Measurements from ENCODE around the gene BAIAP2.

Gene BAIAP2

GRCh38 chr17:81091774-81092517, 57.0 kb downstream of the BAIAP2 start:
- no peak for DNase-seq

GRCh38 chr17:81092518-81093095, 57.7 kb downstream of the BAIAP2 start:
- no peak for DNase-seq

GRCh38 chr17:81093619-81094508, 58.9 kb downstream of the BAIAP2 start:
- no peak for DNase-seq

DNA sequence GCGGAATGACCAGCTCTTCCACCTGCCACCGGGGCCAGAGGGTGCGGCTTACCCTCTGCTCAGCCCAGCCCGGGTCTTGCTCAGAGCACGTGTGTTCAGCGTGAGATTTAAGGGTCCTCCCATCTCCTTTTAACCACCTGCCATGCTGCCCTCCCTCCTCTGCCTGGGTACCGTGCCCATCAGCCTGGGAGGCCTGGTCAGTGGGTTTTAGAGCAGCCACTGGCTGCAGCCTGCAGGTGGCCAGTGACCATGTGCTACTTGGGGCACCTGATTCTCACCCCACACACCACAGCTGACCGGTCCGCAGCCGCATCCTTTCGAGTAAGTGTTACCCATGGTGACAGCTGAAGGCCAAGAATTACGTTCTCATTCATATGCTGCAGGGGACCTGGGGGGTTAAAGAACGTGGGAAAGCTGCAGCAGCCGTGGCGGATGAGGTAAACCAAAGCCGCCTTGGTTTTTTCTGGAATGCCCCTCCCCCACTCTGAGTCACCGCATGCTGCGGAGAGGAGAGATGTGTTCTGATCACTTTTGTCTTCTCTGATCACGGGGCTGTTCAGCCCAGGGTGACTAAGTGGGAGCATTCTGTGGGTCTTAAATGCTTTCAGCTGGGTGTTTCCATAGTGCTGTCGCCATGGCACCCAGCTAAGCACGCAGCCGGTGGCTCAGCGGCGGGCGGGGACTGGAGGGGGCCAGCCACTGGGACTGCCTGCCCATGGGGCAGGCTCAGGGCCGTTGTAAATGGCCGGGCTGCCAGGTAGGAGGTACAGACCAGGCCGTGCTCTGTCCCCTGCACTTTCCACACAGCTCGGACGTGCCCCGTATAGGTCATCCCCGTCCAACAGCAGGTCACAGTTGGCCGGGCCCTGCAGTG, 59.8 kb downstream of the BAIAP2 start:
- DNase-seq = peak; percentile 93

DNA sequence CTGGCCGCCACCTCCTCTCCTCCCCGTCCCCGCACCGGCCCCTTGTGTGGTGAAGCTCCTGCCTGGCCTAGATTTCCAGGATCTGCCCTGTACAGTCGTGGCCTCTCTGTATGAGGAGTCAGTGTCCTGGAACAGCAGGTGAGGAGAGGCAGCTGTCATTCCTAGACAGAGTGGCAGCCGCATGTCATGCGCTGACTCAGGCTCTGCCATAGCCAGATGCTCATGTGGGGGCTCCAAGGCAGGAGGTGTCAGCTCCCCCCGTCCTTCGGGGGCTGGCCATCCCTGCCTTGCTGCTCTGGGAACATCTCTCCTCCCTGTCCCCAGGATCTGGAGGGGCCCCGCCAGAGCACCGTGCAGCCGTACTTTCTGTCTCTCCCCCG, 60.4 kb downstream of the BAIAP2 start:
- DNase-seq = peak; percentile 22

GRCh38 chr17:81096741-81097133, 61.8 kb downstream of the BAIAP2 start:
- no peak for DNase-seq

DNA sequence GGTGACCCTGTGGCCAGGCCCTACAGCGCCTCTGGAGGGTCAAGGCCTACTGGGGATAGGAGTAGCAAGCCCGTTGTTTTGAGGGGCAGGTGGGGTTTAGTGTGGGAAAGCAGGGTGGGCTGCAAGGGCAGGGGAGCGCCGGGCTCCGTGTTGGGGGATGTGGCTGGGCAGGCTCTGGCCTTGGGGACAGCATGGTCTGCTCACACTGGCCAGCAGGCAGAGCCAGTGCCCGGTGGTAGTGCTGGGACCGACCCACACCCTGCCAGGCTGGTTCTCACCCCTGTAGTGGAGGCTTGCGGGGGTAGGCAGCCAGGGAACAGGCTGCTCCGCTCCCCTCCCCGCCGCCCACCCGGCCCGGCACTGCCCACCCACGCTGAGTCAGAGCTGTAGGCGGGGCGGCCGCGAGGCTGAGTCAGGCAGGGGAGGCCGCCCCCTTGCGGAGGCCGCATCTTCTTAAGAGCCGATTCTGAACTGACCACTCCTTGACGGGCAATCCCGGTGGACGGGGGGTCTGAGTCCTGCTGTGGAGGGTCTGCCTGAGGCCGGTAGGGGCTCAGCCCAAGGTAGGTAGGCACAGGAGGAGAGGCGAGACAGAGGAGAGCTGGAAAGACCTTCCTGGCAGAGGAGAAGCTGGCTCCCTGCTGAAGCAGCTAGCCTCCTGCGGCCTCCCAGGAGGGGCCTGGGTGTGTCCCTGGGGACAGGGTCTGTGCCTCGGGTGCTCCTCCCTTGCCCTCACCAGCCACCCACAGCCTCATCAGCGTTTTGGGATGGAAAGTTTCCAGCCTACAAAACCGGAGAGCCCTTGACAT, 62.4 kb downstream of the BAIAP2 start:
- DNase-seq = peak; percentile 44

GRCh38 chr17:81097943-81098308, 63.0 kb downstream of the BAIAP2 start:
- DNase-seq = peak; percentile 27

DNA sequence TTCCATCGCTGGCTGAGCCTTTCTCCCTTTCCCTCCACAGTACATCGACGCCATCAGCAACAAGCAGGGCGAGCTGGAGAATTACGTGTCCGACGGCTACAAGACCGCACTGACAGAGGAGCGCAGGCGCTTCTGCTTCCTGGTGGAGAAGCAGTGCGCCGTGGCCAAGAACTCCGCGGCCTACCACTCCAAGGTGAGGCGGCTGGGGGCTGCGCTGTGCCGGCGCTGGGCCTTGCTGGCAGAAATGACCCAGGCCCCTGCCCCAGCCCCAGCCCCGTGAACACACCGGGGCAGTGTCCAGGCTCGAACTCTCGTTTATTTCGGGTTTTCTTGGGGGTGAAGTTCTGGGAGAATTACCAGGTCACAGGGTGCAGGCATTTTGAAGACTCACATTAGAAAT, 64.9 kb downstream of the BAIAP2 start:
- no peak for DNase-seq

DNA sequence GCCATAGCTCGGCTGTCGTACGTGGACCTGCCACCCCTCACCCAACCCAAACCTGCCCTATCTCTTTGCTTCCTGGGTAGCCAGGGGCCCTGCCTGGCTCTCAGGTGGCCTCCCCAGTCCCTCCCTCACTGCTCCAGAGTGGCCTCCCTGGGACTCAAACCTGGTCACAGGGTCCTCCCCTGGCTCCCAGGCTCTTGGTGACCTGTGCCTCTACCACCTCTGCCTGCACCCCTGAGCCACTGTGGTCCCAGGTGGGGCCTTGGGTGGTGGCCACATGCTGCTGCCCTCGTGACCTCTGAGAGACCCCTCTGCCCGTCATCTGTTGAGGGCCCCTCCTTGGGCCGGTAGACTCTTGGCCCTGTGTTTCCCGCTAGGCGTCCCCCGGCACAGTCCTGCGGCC, 65.7 kb downstream of the BAIAP2 start:
- DNase-seq = no peak

GRCh38 chr17:81101614-81102306, 66.8 kb downstream of the BAIAP2 start:
- peak; percentile 88 for DNase-seq

GRCh38 chr17:81102352-81102751, 67.4 kb downstream of the BAIAP2 start:
- no peak for DNase-seq

- no peak for DNase-seq
Measured at GRCh38 chr17:81102869-81103268, 67.9 kb downstream of the BAIAP2 start.

- no peak for DNase-seq
Measured at GRCh38 chr17:81103379-81103778, 68.4 kb downstream of the BAIAP2 start.

GRCh38 chr17:81106716-81107115, 71.8 kb downstream of the BAIAP2 start:
- DNase-seq = no peak

- DNase-seq = no peak
Measured at GRCh38 chr17:81108220-81108619, 73.3 kb downstream of the BAIAP2 start.

GRCh38 chr17:81109957-81110356, 75.0 kb downstream of the BAIAP2 start:
- DNase-seq = no peak

GRCh38 chr17:81110488-81111040, 75.6 kb downstream of the BAIAP2 start:
- no peak for DNase-seq

DNA sequence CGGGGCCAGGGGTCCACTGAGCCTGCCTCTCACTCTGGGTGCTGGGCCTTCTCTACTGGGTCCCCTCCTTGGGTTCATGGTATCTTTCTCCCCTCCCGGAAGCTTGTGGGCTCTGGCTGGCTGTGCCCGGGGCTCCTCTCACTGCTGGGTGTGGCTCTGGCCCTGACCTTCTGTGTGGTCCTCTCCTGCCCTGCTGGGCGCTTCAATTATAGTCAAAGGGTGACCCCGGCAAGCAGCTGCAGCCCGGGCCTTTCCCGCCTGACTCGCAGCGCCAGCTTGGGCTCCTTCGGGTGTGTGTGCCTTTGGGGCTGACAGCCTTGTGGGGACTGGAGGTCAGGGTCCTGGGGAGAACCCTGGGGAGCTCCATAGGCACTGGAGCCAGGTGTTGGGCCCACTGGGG, 76.1 kb downstream of the BAIAP2 start:
- DNase-seq = no peak

DNA sequence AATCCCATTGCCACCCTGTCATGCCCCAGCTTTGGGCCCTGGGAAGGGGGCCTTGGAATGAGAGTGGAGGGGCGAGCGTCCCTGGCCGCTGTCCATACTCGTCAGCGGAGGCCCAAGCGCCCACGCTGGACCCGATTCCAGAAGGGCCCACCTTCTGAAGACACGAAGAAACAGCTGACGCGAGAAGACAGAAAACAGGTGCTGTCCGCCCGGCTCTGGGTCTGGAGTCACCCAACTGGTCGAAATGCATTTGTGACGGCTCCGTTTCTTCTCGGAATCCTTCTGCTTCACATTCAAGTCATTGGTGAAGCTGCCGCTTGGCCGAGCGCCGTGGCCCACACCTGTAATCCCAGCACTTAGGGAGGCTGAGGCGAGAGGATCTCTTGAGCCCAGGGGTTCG, 77.5 kb downstream of the BAIAP2 start:
- no peak for DNase-seq

GRCh38 chr17:81113158-81113724, 78.3 kb downstream of the BAIAP2 start:
- no peak for DNase-seq
